A549 (cell line): ENCODE results near the gene FAM124B. TPM values are rescaled to one million over a fixed set of nuclear protein-coding genes. Genes with fewer than 3 reads are reported as not detected.

Source experiments
- ATAC-seq, 2 experiments: fragments of 200-7000 bp in 1 of 2; fragments of >200 bp in 1 of 2; cut with Nextera tagmentation in 1 of 2; cut with Tn5 transposase in 1 of 2; 3 replicates each; pipeline versions ENCODE4 v1.8.0 to v1.9.1; 2018 to 2020; ENCODE audit warnings: mild to moderate bottlenecking in 1 of 2, moderate library complexity in 1 of 2
- CTCF ChIA-PET: fragments of 300-600 bp; sonication (Branson Sonifier 250); formaldehyde crosslinking; extraction: SDS; loops from one replicate; lab custom pipeline; 2021; ENCODE audit warnings: antibody characterized with exemption, inconsistent platforms; lab: Yijun Ruan, JAX
- POLR2A ChIA-PET: fragments of 350-600 bp; formaldehyde crosslinking; extraction: SDS; loops from one replicate; lab custom pipeline; 2021; ENCODE audit warnings: antibody characterized with exemption, inconsistent platforms; lab: Yijun Ruan, JAX
- DNase-seq, 2 experiments: peaks; one replicate each; pipeline versions ENCODE4 v3.0.0 to v3.0.0-alpha.2; 2011 to 2016; ENCODE audit warnings: low read depth in 1 of 2, low spot score in 1 of 2
- FAIRE-seq: peaks from 2 replicates; lab custom pipeline; 2011; peaks lifted over from hg19 to GRCh38; lab: Jason Lieb, UNC
- H3K27ac ChIP-seq, 2 experiments: fragments of >200 bp; sonication (Bioruptor Twin); formaldehyde crosslinking; 3 replicates each; pipeline ENCODE4 v1.5.1; 2016 to 2017
- H3K4me1 ChIP-seq: fragments of >200 bp; sonication (Bioruptor Twin); formaldehyde crosslinking; 3 replicates; pipeline ENCODE4 v1.6.1; 2016
- H3K4me2 ChIP-seq: fragments of >200 bp; sonication (Bioruptor Twin); formaldehyde crosslinking; 3 replicates; pipeline ENCODE4 v1.6.1; 2016
- H3K4me3 ChIP-seq: fragments of >200 bp; sonication (Bioruptor Twin); formaldehyde crosslinking; 3 replicates; pipeline ENCODE4 v1.5.1; 2016
- H3K9me3 ChIP-seq: fragments of >200 bp; sonication (Bioruptor Twin); formaldehyde crosslinking; 3 replicates; pipeline ENCODE4 v1.6.1; 2016
- BCL3 ChIP-seq: fragments of >200 bp; sonication (Bioruptor Twin); formaldehyde crosslinking; IDR thresholded peaks from 3 replicates; pipeline ENCODE4 v1.6.1; 2016
- BHLHE40 ChIP-seq: IDR thresholded peaks from 2 replicates; pipeline ENCODE4 v1.6.1; 2012; ENCODE audit warnings: low read depth, low read length, inconsistent platforms
- CBX8 ChIP-seq: fragments of 200-600 bp; sonication (generic); IDR thresholded peaks from 2 replicates; pipeline ENCODE4 v1.6.1; 2016
- CEBPB ChIP-seq, 2 experiments: fragments of >200 bp in 1 of 2; sonication (Bioruptor Twin) in 1 of 2; formaldehyde crosslinking in 1 of 2; IDR thresholded peaks; 2 replicates each; pipeline ENCODE4 v1.6.1; 2012 to 2016
- CHD4 ChIP-seq: fragments of 200-600 bp; sonication (generic); IDR thresholded peaks from 2 replicates; pipeline ENCODE4 v1.6.1; 2016; ENCODE audit warnings: antibody characterized with exemption, mild to moderate bottlenecking, borderline replicate concordance
- E2F6 ChIP-seq: IDR thresholded peaks from 2 replicates; pipeline ENCODE4 v1.6.1; 2012; ENCODE audit warnings: low read depth, borderline replicate concordance
- EHMT2 ChIP-seq: fragments of 200-600 bp; sonication (generic); IDR thresholded peaks from 2 replicates; pipeline ENCODE4 v1.6.1; 2016; ENCODE audit warnings: antibody characterized with exemption, low read depth, mild to moderate bottlenecking, moderate library complexity
- HOXB13 ChIP-seq: fragments of 250-450 bp; sonication (Bioruptor Pico); IDR thresholded peaks from 2 replicates; pipeline ENCODE4 v1.5.0; 2020; ENCODE audit warnings: low read depth, mild to moderate bottlenecking, moderate library complexity
- MYC ChIP-seq: IDR thresholded peaks from 2 replicates; pipeline ENCODE4 v1.6.1; 2012; ENCODE audit warnings: mild to moderate bottlenecking, inconsistent platforms, low read length, improper control_type of control experiment, borderline replicate concordance
- NPAS2 ChIP-seq: fragments of 250-450 bp; sonication (Bioruptor Pico); IDR thresholded peaks from 2 replicates; pipeline ENCODE4 v1.8.0; 2022; ENCODE audit warnings: mild to moderate bottlenecking, moderate library complexity, borderline replicate concordance
- PHF8 ChIP-seq: fragments of 200-600 bp; sonication (generic); IDR thresholded peaks from 2 replicates; pipeline ENCODE4 v1.6.1; 2016; ENCODE audit warnings: low read depth, mild to moderate bottlenecking, antibody characterized with exemption, moderate library complexity, borderline replicate concordance
- RAD21 ChIP-seq, 2 experiments: fragments of >200 bp in 1 of 2; sonication (Bioruptor Twin) in 1 of 2; formaldehyde crosslinking in 1 of 2; IDR thresholded peaks in 1 of 2; conservative IDR thresholded peaks in 1 of 2; 2 replicates in 1 of 2; 3 replicates in 1 of 2; pipeline ENCODE4 v1.6.1; 2012 to 2018; ENCODE audit warnings: inconsistent platforms in 1 of 2
- RARB ChIP-seq: fragments of 250-450 bp; sonication (Bioruptor Pico); IDR thresholded peaks from 2 replicates; pipeline ENCODE4 v1.8.0; 2021; ENCODE audit warnings: mild to moderate bottlenecking, moderate library complexity
- REST ChIP-seq: fragments of 200-600 bp; sonication (generic); IDR thresholded peaks from 2 replicates; pipeline ENCODE4 v1.6.1; 2016; ENCODE audit warnings: antibody characterized with exemption, mild to moderate bottlenecking, moderate library complexity
- SREBF2 ChIP-seq: fragments of 450-650 bp; IDR thresholded peaks from 2 replicates; pipeline ENCODE4 v1.6.1; 2014; ENCODE audit warnings: mild to moderate bottlenecking, moderate library complexity
- ZC3H11A ChIP-seq: fragments of 450-650 bp; IDR thresholded peaks from 2 replicates; pipeline ENCODE4 v1.6.1; 2014; ENCODE audit warnings: antibody characterized with exemption, mild to moderate bottlenecking
- WGBS: methylation state at CpG from one replicate; pipeline ENCODE4 v1.1.6; 2017; ENCODE audit errors: missing lambda C conversion rate; 5-methylcytosine and 5-hydroxymethylcytosine counted together
- polyA plus RNA-seq, 4 experiments: library from polyadenylated mRNA; depleted of rRNA in 3 of 4; stranded (reverse); fragments of >200 nt; fragmentation: RNase III in 1 of 4; extraction: RNeasy Plus Mini Kit Qiagen cat#74134 plus additional on column Dnase treatment in 1 of 4; gene quantifications; 2 replicates in 3 of 4; 3 replicates in 1 of 4; pipeline ENCODE4 v1.2.3, GENCODE V29; 2011 to 2017
- TF ChIP-seq, protein P1 (sequence below): fragments of 150-350 bp; IDR thresholded peaks from 2 replicates; pipeline ENCODE4 v1.6.1; 2014; ENCODE audit warnings: low read depth, mild to moderate bottlenecking, low read length

FAM124B gene
- polyA plus RNA-seq, 2 of the 4 experiments (the other 2 are of a cell fraction): not detected

- H3K4me2 ChIP-seq: no peak overlapping the region
- CTCF ChIA-PET: no interaction called here
- H3K9me3 ChIP-seq: no peaks in the 10 kb centered on the region
- FAIRE-seq (no peak), DNase-seq (no peak), ATAC-seq (no peak)
- 65% methylated on average over 2 of the region's 2 CpGs for WGBS
- no peak for TF ChIP-seq SREBF2
- no peak for TF ChIP-seq ZC3H11A
- no peak for TF ChIP-seq REST
- TF ChIP-seq HOXB13 (CRISPR knock-in tag): no peak
- no peak for TF ChIP-seq CBX8
- TF ChIP-seq, protein P1, sequence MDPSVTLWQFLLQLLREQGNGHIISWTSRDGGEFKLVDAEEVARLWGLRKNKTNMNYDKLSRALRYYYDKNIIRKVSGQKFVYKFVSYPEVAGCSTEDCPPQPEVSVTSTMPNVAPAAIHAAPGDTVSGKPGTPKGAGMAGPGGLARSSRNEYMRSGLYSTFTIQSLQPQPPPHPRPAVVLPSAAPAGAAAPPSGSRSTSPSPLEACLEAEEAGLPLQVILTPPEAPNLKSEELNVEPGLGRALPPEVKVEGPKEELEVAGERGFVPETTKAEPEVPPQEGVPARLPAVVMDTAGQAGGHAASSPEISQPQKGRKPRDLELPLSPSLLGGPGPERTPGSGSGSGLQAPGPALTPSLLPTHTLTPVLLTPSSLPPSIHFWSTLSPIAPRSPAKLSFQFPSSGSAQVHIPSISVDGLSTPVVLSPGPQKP: no peak
- no peak overlapping the region for H3K4me3 ChIP-seq
- no peak overlapping the region for H3K27ac ChIP-seq
- POLR2A ChIA-PET: no interaction called here
- no peaks in the 10 kb centered on the region for H3K4me1 ChIP-seq
These were observed 56.4 kb downstream of the FAM124B start for GRCh38 chr2:224345492-224345891.

- no peaks in the 10 kb centered on the region for H3K4me1 ChIP-seq
- ATAC-seq: no peak
- no peak overlapping the region for H3K27ac ChIP-seq
- TF ChIP-seq CEBPB (IDR thresholded peaks at IDR 0.05): no peak
- no peak for TF ChIP-seq CHD4
- TF ChIP-seq PHF8: no peak
- no peak for TF ChIP-seq E2F6
- TF ChIP-seq BHLHE40: no peak
- TF ChIP-seq MYC: no peak
- TF ChIP-seq NPAS2 (CRISPR knock-in tag): no peak
- TF ChIP-seq RARB (CRISPR knock-in tag): no peak
- TF ChIP-seq RAD21 (conservative IDR thresholded peaks at IDR 0.05 in 1 of 2, IDR thresholded peaks at IDR 0.05 in 1 of 2): no peak
- TF ChIP-seq BCL3: no peak
- no peak for TF ChIP-seq EHMT2
- no peak overlapping the region for H3K4me3 ChIP-seq
- no peak overlapping the region for H3K4me2 ChIP-seq
- POLR2A ChIA-PET: no interaction called here
- FAIRE-seq: no peak
- DNase-seq: no peak
- CTCF ChIA-PET: interaction anchor here (1.0 to 2.8 kb wide), 6 partner anchors 9 to 373 kb away, joined by 3 to 9 read pairs (median 7); no protein-coding TSS in a partner anchor
- no peaks in the 10 kb centered on the region for H3K9me3 ChIP-seq
- WGBS: 32% methylated on average over 4 of the region's 4 CpGs
These were observed 58.7 kb downstream of the FAM124B start for GRCh38 chr2:224343226-224343625.
